K562 (cell line): ENCODE results near the gene CTSD. TPM values are rescaled to one million over a fixed set of nuclear protein-coding genes. Genes with fewer than 3 reads are reported as not detected.

Experiments used
- polyA plus RNA-seq, 8 experiments: library from polyadenylated mRNA; depleted of rRNA in 4 of 8; stranded (reverse) in 5 of 8; unstranded in 3 of 8; fragments of >200 nt; fragmentation: Nextera tagmentation in 2 of 8; fragmentation: Illumina TruSeq in 1 of 8; extraction: Ambion mirVana in 2 of 8; extraction: Trizol in 1 of 8; gene quantifications; 2 replicates each; pipeline versions ENCODE4 v1.2.1 to v1.2.3, GENCODE V29; 2011 to 2014; ENCODE audit warnings: inconsistent platforms in 1 of 8, missing spikeins in 1 of 8
- total RNA-seq, 7 experiments: library from RNA; depleted of rRNA in 6 of 7; stranded (reverse); fragments of >200 nt in 6 of 7; fragmentation: Illumina TruSeq in 2 of 7; extraction: Trizol in 2 of 7; gene quantifications; 2 replicates each; pipeline versions ENCODE4 v1.2.1 to v1.2.3, GENCODE V29; 2011 to 2021; ENCODE audit warnings: low replicate concordance in 1 of 7

Gene CTSD
- total and polyA plus RNA-seq, 9 of the 15 experiments (the other 6 are each of a cell fraction or from before 2014, with no cell fraction given): 1.0 to 112 (median 40.9) TPM

Other genes with a start within 250 kb of the CTSD start
Only the 7 nearest of the 15 such genes appear.
- gene KRTAP5-5, start 134.2 kb downstream of the CTSD start, total RNA-seq (2014; rRNA removed): not detected in 2 replicates
- gene KRTAP5-5, start 134.2 kb downstream of the CTSD start, total RNA-seq (2014; rRNA removed; fragmentation: Illumina TruSeq; extraction: Trizol): not detected in 2 replicates
- not detected in 2 replicates for gene KRTAP5-5, start 134.2 kb downstream of the CTSD start, total RNA-seq (2015; rRNA removed; fragmentation: Illumina TruSeq; extraction: Trizol)
- gene KRTAP5-5, start 134.2 kb downstream of the CTSD start, total RNA-seq (2021): not detected in 2 replicates
- not detected in 2 replicates for gene KRTAP5-5, start 134.2 kb downstream of the CTSD start, polyA plus RNA-seq (2011; rRNA removed)
- not detected in 2 replicates for gene KRTAP5-5, start 134.2 kb downstream of the CTSD start, polyA plus RNA-seq (2014; fragmentation: Illumina TruSeq; extraction: Trizol)
- gene KRTAP5-5, start 134.2 kb downstream of the CTSD start, polyA plus RNA-seq (2014; fragmentation: Nextera tagmentation; extraction: Ambion mirVana): not detected
- not detected in 2 replicates for gene KRTAP5-5, start 134.2 kb downstream of the CTSD start, polyA plus RNA-seq (2014; rRNA removed)
- not detected in 2 replicates for gene KRTAP5-6, start 66.7 kb downstream of the CTSD start, total RNA-seq (2014; rRNA removed)
- not detected in 2 replicates for gene KRTAP5-6, start 66.7 kb downstream of the CTSD start, total RNA-seq (2014; rRNA removed; fragmentation: Illumina TruSeq; extraction: Trizol)
- not detected in 2 replicates for gene KRTAP5-6, start 66.7 kb downstream of the CTSD start, total RNA-seq (2015; rRNA removed; fragmentation: Illumina TruSeq; extraction: Trizol)
- gene KRTAP5-6, start 66.7 kb downstream of the CTSD start, total RNA-seq (2021): not detected in 2 replicates
- gene KRTAP5-6, start 66.7 kb downstream of the CTSD start, polyA plus RNA-seq (2011; rRNA removed): not detected in 2 replicates
- gene KRTAP5-6, start 66.7 kb downstream of the CTSD start, polyA plus RNA-seq (2014; fragmentation: Illumina TruSeq; extraction: Trizol): not detected in 2 replicates
- not detected for gene KRTAP5-6, start 66.7 kb downstream of the CTSD start, polyA plus RNA-seq (2014; fragmentation: Nextera tagmentation; extraction: Ambion mirVana)
- gene KRTAP5-6, start 66.7 kb downstream of the CTSD start, polyA plus RNA-seq (2014; rRNA removed): not detected in 2 replicates
- 0.09 TPM in 1 of 2 replicates, not detected in the other for gene IFITM10, start 13.3 kb downstream of the CTSD start, total RNA-seq (2014; rRNA removed)
- not detected in 2 replicates for gene IFITM10, start 13.3 kb downstream of the CTSD start, total RNA-seq (2014; rRNA removed; fragmentation: Illumina TruSeq; extraction: Trizol)
- not detected in 2 replicates for gene IFITM10, start 13.3 kb downstream of the CTSD start, total RNA-seq (2015; rRNA removed; fragmentation: Illumina TruSeq; extraction: Trizol)
- 0.13 TPM in 1 of 2 replicates, not detected in the other for gene IFITM10, start 13.3 kb downstream of the CTSD start, total RNA-seq (2021)
- not detected in 2 replicates for gene IFITM10, start 13.3 kb downstream of the CTSD start, polyA plus RNA-seq (2011; rRNA removed)
- not detected in 2 replicates for gene IFITM10, start 13.3 kb downstream of the CTSD start, polyA plus RNA-seq (2014; fragmentation: Illumina TruSeq; extraction: Trizol)
- not detected for gene IFITM10, start 13.3 kb downstream of the CTSD start, polyA plus RNA-seq (2014; fragmentation: Nextera tagmentation; extraction: Ambion mirVana)
- 0.08 TPM in 1 of 2 replicates, not detected in the other for gene IFITM10, start 13.3 kb downstream of the CTSD start, polyA plus RNA-seq (2014; rRNA removed)
- gene SYT8, start 71.1 kb upstream of the CTSD start, total RNA-seq (2014; rRNA removed): not detected in 2 replicates
- not detected in 2 replicates for gene SYT8, start 71.1 kb upstream of the CTSD start, total RNA-seq (2014; rRNA removed; fragmentation: Illumina TruSeq; extraction: Trizol)
- gene SYT8, start 71.1 kb upstream of the CTSD start, total RNA-seq (2015; rRNA removed; fragmentation: Illumina TruSeq; extraction: Trizol): not detected in 2 replicates
- gene SYT8, start 71.1 kb upstream of the CTSD start, total RNA-seq (2021): not detected in 2 replicates
- not detected in 2 replicates for gene SYT8, start 71.1 kb upstream of the CTSD start, polyA plus RNA-seq (2011; rRNA removed)
- gene SYT8, start 71.1 kb upstream of the CTSD start, polyA plus RNA-seq (2014; fragmentation: Illumina TruSeq; extraction: Trizol): not detected in 2 replicates
- gene SYT8, start 71.1 kb upstream of the CTSD start, polyA plus RNA-seq (2014; fragmentation: Nextera tagmentation; extraction: Ambion mirVana): not detected
- not detected in 2 replicates for gene SYT8, start 71.1 kb upstream of the CTSD start, polyA plus RNA-seq (2014; rRNA removed)
- not detected in 2 replicates for gene TNNI2, start 75.1 kb upstream of the CTSD start, total RNA-seq (2014; rRNA removed)
- gene TNNI2, start 75.1 kb upstream of the CTSD start, total RNA-seq (2014; rRNA removed; fragmentation: Illumina TruSeq; extraction: Trizol): not detected in 2 replicates
- not detected in 2 replicates for gene TNNI2, start 75.1 kb upstream of the CTSD start, total RNA-seq (2015; rRNA removed; fragmentation: Illumina TruSeq; extraction: Trizol)
- gene TNNI2, start 75.1 kb upstream of the CTSD start, total RNA-seq (2021): not detected in 2 replicates
- gene TNNI2, start 75.1 kb upstream of the CTSD start, polyA plus RNA-seq (2011; rRNA removed): not detected in 2 replicates
- not detected in 2 replicates for gene TNNI2, start 75.1 kb upstream of the CTSD start, polyA plus RNA-seq (2014; fragmentation: Illumina TruSeq; extraction: Trizol)
- not detected for gene TNNI2, start 75.1 kb upstream of the CTSD start, polyA plus RNA-seq (2014; fragmentation: Nextera tagmentation; extraction: Ambion mirVana)
- gene TNNI2, start 75.1 kb upstream of the CTSD start, polyA plus RNA-seq (2014; rRNA removed): not detected in 2 replicates
- 0.08 and 1.2 TPM in 2 replicates for gene LSP1, start 89.2 kb upstream of the CTSD start, total RNA-seq (2014; rRNA removed)
- not detected in 2 replicates for gene LSP1, start 89.2 kb upstream of the CTSD start, total RNA-seq (2014; rRNA removed; fragmentation: Illumina TruSeq; extraction: Trizol)
- gene LSP1, start 89.2 kb upstream of the CTSD start, total RNA-seq (2015; rRNA removed; fragmentation: Illumina TruSeq; extraction: Trizol): 0.65 TPM in 1 of 2 replicates, not detected in the other
- gene LSP1, start 89.2 kb upstream of the CTSD start, total RNA-seq (2021): 0.73 and 1.1 TPM in 2 replicates
- 0.28 and 0.45 TPM in 2 replicates for gene LSP1, start 89.2 kb upstream of the CTSD start, polyA plus RNA-seq (2011; rRNA removed)
- 2.9 TPM in 1 of 2 replicates, not detected in the other for gene LSP1, start 89.2 kb upstream of the CTSD start, polyA plus RNA-seq (2014; fragmentation: Illumina TruSeq; extraction: Trizol)
- under 1 TPM in 1 of 2 experiments, not detected in 1; 0.38 TPM for gene LSP1, start 89.2 kb upstream of the CTSD start, polyA plus RNA-seq (2014; fragmentation: Nextera tagmentation; extraction: Ambion mirVana)
- gene LSP1, start 89.2 kb upstream of the CTSD start, polyA plus RNA-seq (2014; rRNA removed): 0.08 TPM in 1 of 2 replicates, not detected in the other
- gene PRR33, start 128.0 kb upstream of the CTSD start, total RNA-seq (2014; rRNA removed): not detected in 2 replicates
- gene PRR33, start 128.0 kb upstream of the CTSD start, total RNA-seq (2014; rRNA removed; fragmentation: Illumina TruSeq; extraction: Trizol): not detected in 2 replicates
- not detected in 2 replicates for gene PRR33, start 128.0 kb upstream of the CTSD start, total RNA-seq (2015; rRNA removed; fragmentation: Illumina TruSeq; extraction: Trizol)
- not detected in 2 replicates for gene PRR33, start 128.0 kb upstream of the CTSD start, total RNA-seq (2021)
- not detected in 2 replicates for gene PRR33, start 128.0 kb upstream of the CTSD start, polyA plus RNA-seq (2011; rRNA removed)
- not detected in 2 replicates for gene PRR33, start 128.0 kb upstream of the CTSD start, polyA plus RNA-seq (2014; fragmentation: Illumina TruSeq; extraction: Trizol)
- not detected for gene PRR33, start 128.0 kb upstream of the CTSD start, polyA plus RNA-seq (2014; fragmentation: Nextera tagmentation; extraction: Ambion mirVana)
- gene PRR33, start 128.0 kb upstream of the CTSD start, polyA plus RNA-seq (2014; rRNA removed): not detected in 2 replicates